HG03097 (cell line): ENCODE measurements around the gene SETD3.

Experiments used
- ATAC-seq: cut with Tn5 transposase; IDR thresholded peaks from one replicate; pipeline ENCODE4 v1.9.1; 2021; ENCODE audit not compliant: unreplicated experiment, low FRiP score

SETD3 gene

GRCh38 chr14:99426265-99426664, 54.4 kb downstream of the SETD3 start:
- no peak for ATAC-seq

GRCh38 chr14:99425272-99425681, 55.4 kb downstream of the SETD3 start:
- ATAC-seq = no peak

GRCh38 chr14:99424306-99424877, 56.3 kb downstream of the SETD3 start:
- no peak for ATAC-seq

- ATAC-seq = no peak
Measured at GRCh38 chr14:99423434-99423833, 57.2 kb downstream of the SETD3 start.

GRCh38 chr14:99422228-99423010, 58.2 kb downstream of the SETD3 start:
- no peak for ATAC-seq

- no peak for ATAC-seq
Measured at GRCh38 chr14:99420711-99421110, 59.9 kb downstream of the SETD3 start.

- ATAC-seq = no peak
Measured at GRCh38 chr14:99419905-99420304, 60.8 kb downstream of the SETD3 start.

GRCh38 chr14:99418242-99418641, 62.4 kb downstream of the SETD3 start:
- ATAC-seq = no peak

- no peak for ATAC-seq
Measured at GRCh38 chr14:99416909-99417308, 63.8 kb downstream of the SETD3 start.

GRCh38 chr14:99415496-99416281, 65.0 kb downstream of the SETD3 start:
- peak; percentile 97 for ATAC-seq

GRCh38 chr14:99413911-99414310, 66.7 kb downstream of the SETD3 start:
- ATAC-seq = no peak

GRCh38 chr14:99413172-99413571, 67.5 kb downstream of the SETD3 start:
- no peak for ATAC-seq

GRCh38 chr14:99412117-99413061, 68.3 kb downstream of the SETD3 start:
- ATAC-seq = no peak

GRCh38 chr14:99410019-99410418, 70.6 kb downstream of the SETD3 start:
- ATAC-seq = no peak

- ATAC-seq = no peak
Measured at GRCh38 chr14:99408971-99409289, 71.7 kb downstream of the SETD3 start.

GRCh38 chr14:99408286-99408970, 72.2 kb downstream of the SETD3 start:
- ATAC-seq = no peak

- ATAC-seq = no peak
Measured at GRCh38 chr14:99407416-99407815, 73.2 kb downstream of the SETD3 start.

GRCh38 chr14:99402950-99403349, 77.7 kb downstream of the SETD3 start:
- ATAC-seq = no peak

GRCh38 chr14:99402285-99402648, 78.4 kb downstream of the SETD3 start:
- ATAC-seq = no peak

- no peak for ATAC-seq
Measured at GRCh38 chr14:99401621-99402284, 78.9 kb downstream of the SETD3 start.
